ENCODE results near the gene TNRC6B.

GRCh38 chr22:40236131-40236665, 58.5 kb downstream of the TNRC6B start:
- TF ChIP-seq SUZ12 (IDR thresholded peaks at IDR 0.05; ENCODE audit: extremely low read depth, insufficient read depth, insufficient read length) (no peak), YY1 (IDR thresholded peaks at IDR 0.05; ENCODE audit: insufficient read depth, insufficient read length) (no peak)
